GM12878 (cell line): ENCODE results near the gene LIX1L. TPM values are rescaled to one million over a fixed set of nuclear protein-coding genes. Genes with fewer than 3 reads are reported as not detected.

ENCODE experiments used
- ATF2 ChIP-seq: IDR thresholded peaks from 2 replicates; pipeline ENCODE4 v1.6.1; 2012; ENCODE audit warnings: low read length, inconsistent platforms
- BMI1 ChIP-seq: fragments of 450-650 bp; IDR thresholded peaks from 2 replicates; pipeline ENCODE4 v1.6.1; 2016; ENCODE audit warnings: mild to moderate bottlenecking, moderate library complexity, borderline replicate concordance
- CBFB ChIP-seq: IDR thresholded peaks from 2 replicates; pipeline ENCODE4 v1.6.1; 2016; ENCODE audit warnings: antibody characterized with exemption, low read depth
- CBX5 ChIP-seq: sonication (generic); IDR thresholded peaks from 2 replicates; pipeline ENCODE4 v1.6.1; 2016; ENCODE audit warnings: low read depth, moderate library complexity, mild to moderate bottlenecking, inconsistent platforms
- CHD4 ChIP-seq: fragments of 200-600 bp; sonication (generic); IDR thresholded peaks from 2 replicates; pipeline ENCODE4 v1.6.1; 2016; ENCODE audit warnings: mild to moderate bottlenecking
- E2F4 ChIP-seq: IDR thresholded peaks from 2 replicates; pipeline ENCODE4 v1.6.1; 2012; ENCODE audit warnings: low read depth, low read length, improper control_type of control experiment
- ETV6 ChIP-seq, 2 experiments: fragments of 450-650 bp in 1 of 2; IDR thresholded peaks in 1 of 2; conservative IDR thresholded peaks in 1 of 2; 2 replicates each; pipeline ENCODE4 v1.6.1; 2014; ENCODE audit warnings: antibody characterized with exemption in 1 of 2, borderline replicate concordance in 1 of 2, low read depth in 1 of 2, mild to moderate bottlenecking in 1 of 2, moderate library complexity in 1 of 2
- FOS ChIP-seq: IDR thresholded peaks from 3 replicates; pipeline ENCODE4 v1.6.1; 2011; ENCODE audit warnings: borderline replicate concordance; ENCODE audit not compliant: insufficient read length; ENCODE audit errors: extremely low read depth
- IKZF2 ChIP-seq, 2 experiments: fragments of 450-650 bp; IDR thresholded peaks; 2 replicates each; pipeline ENCODE4 v1.6.1; 2017; ENCODE audit warnings: mild to moderate bottlenecking in 2 of 2, moderate library complexity in 2 of 2
- IRF4 ChIP-seq: IDR thresholded peaks from 2 replicates; pipeline ENCODE4 v1.6.1; 2011; ENCODE audit warnings: low read depth, low read length
- JUNB ChIP-seq: IDR thresholded peaks from 2 replicates; pipeline ENCODE4 v1.6.1; 2016; ENCODE audit warnings: antibody characterized with exemption, mild to moderate bottlenecking
- KDM1A ChIP-seq: fragments of 200-600 bp; sonication (generic); IDR thresholded peaks from 2 replicates; pipeline ENCODE4 v1.6.1; 2016; ENCODE audit warnings: borderline replicate concordance
- KLF5 ChIP-seq: fragments of 450-650 bp; IDR thresholded peaks from 2 replicates; pipeline ENCODE4 v1.6.1; 2014; ENCODE audit warnings: mild to moderate bottlenecking; ENCODE audit not compliant: partially characterized antibody
- MAX ChIP-seq: IDR thresholded peaks from 2 replicates; pipeline ENCODE4 v1.6.1; 2012; ENCODE audit warnings: low read depth, low read length, improper control_type of control experiment
- MLLT1 ChIP-seq: fragments of 450-650 bp; IDR thresholded peaks from 2 replicates; pipeline ENCODE4 v1.6.1; 2016; ENCODE audit warnings: mild to moderate bottlenecking
- NFIC ChIP-seq: IDR thresholded peaks from 2 replicates; pipeline ENCODE4 v1.6.1; 2012; ENCODE audit warnings: low read depth, mild to moderate bottlenecking, inconsistent platforms, low read length, moderate library complexity
- PML ChIP-seq: IDR thresholded peaks from 2 replicates; pipeline ENCODE4 v1.6.1; 2012; ENCODE audit warnings: low read length, inconsistent platforms
- RAD21 ChIP-seq: IDR thresholded peaks from 2 replicates; pipeline ENCODE4 v1.6.1; 2011; ENCODE audit warnings: mild to moderate bottlenecking, low read depth, low read length, moderate library complexity; ENCODE audit not compliant: insufficient read depth
- STAT1 ChIP-seq: fragments of 450-650 bp; conservative IDR thresholded peaks from 2 replicates; pipeline ENCODE4 v1.6.1; 2014; ENCODE audit warnings: antibody characterized with exemption, mild to moderate bottlenecking
- SUZ12 ChIP-seq: fragments of 200-600 bp; sonication (generic); IDR thresholded peaks from one replicate; pipeline ENCODE4 v1.6.1; 2018; ENCODE audit warnings: antibody characterized with exemption, mild to moderate bottlenecking; ENCODE audit not compliant: unreplicated experiment
- TARDBP ChIP-seq: IDR thresholded peaks from 2 replicates; pipeline ENCODE4 v1.6.1; 2016; ENCODE audit warnings: borderline replicate concordance
- TBL1XR1 ChIP-seq: IDR thresholded peaks from 2 replicates; pipeline ENCODE4 v1.6.1; 2012; ENCODE audit warnings: low read depth, low read length, improper control_type of control experiment
- TCF12 ChIP-seq: IDR thresholded peaks from 2 replicates; pipeline ENCODE4 v1.6.1; 2011; ENCODE audit warnings: low read depth, mild to moderate bottlenecking, low read length
- TCF3 ChIP-seq: IDR thresholded peaks from 2 replicates; pipeline ENCODE4 v1.6.1; 2012; ENCODE audit warnings: low read depth, mild to moderate bottlenecking, low read length, borderline replicate concordance; ENCODE audit not compliant: insufficient read depth
- WRNIP1 ChIP-seq: IDR thresholded peaks from 2 replicates; pipeline ENCODE4 v1.6.1; 2011; ENCODE audit warnings: low read depth, low read length, improper control_type of control experiment, borderline replicate concordance
- YY1 ChIP-seq: IDR thresholded peaks from 2 replicates; pipeline ENCODE4 v1.6.1; 2011; ENCODE audit warnings: low read depth, mild to moderate bottlenecking, low read length
- polyA plus RNA-seq, 11 experiments: library from polyadenylated mRNA; depleted of rRNA in 4 of 11; unstranded in 6 of 11; stranded (reverse) in 5 of 11; fragments of >200 nt; fragmentation: Nextera tagmentation in 4 of 11; fragmentation: Illumina TruSeq in 1 of 11; extraction: Ambion mirVana in 4 of 11; extraction: Trizol in 1 of 11; gene quantifications; 1 replicate in 1 of 11; 2 replicates in 10 of 11; pipeline versions ENCODE4 v1.2.1 to v1.2.3, GENCODE V29; 2011 to 2016; ENCODE audit warnings: inconsistent platforms in 2 of 11, missing spikeins in 2 of 11, low read depth in 1 of 11
- total RNA-seq, 4 experiments: library from RNA; depleted of rRNA in 3 of 4; stranded (reverse); fragments of >200 nt in 3 of 4; fragmentation: Illumina TruSeq in 1 of 4; extraction: Trizol in 1 of 4; gene quantifications; 2 replicates each; pipeline versions ENCODE4 v1.2.1 to v1.2.3, GENCODE V29; 2013 to 2021

Gene LIX1L
- total and polyA plus RNA-seq, 10 of the 15 experiments (the other 5 are each of a cell fraction or from before 2014, with no cell fraction given): 5.5 to 48.2 (median 15.3) TPM

- TF ChIP-seq STAT1 (no peak), MAX (peak; percentile 42), WRNIP1 (no peak), KDM1A (no peak), PML (peak; percentile 66; the same call in 1 of the 2 replicates), NFIC (no peak), FOS (no peak), IKZF2 (IDR thresholded peaks at IDR 0.05) (peak in 1 of 2 experiments; percentile 6; a peak in 1 of 4 replicates), CBFB (peak; percentile 82; the same call in 1 of the 2 replicates), E2F4 (no peak), SUZ12 (no peak), JUNB (no peak), IRF4 (0 out of 2 replicates have a peak, but pooled peaks have one; percentile 33), ATF2 (no peak), TBL1XR1 (0 out of 2 replicates have a peak, but pooled peaks have one; percentile 16), BMI1 (no peak), ETV6 (conservative IDR thresholded peaks at IDR 0.05 in 1 of 2, IDR thresholded peaks at IDR 0.05 in 1 of 2; ENCODE audit: borderline replicate concordance in 1 of 2, low read depth in 1 of 2) (no peak), CBX5 (no peak), RAD21 (no peak), TARDBP (no peak), MLLT1 (no peak), TCF3 (0 out of 2 replicates have a peak, but pooled peaks have one; percentile 37), TCF12 (no peak; the same call in 1 of the 2 replicates), YY1 (peak; percentile 95), KLF5 (no peak), CHD4 (no peak)
Measured at GRCh38 chr1:145918144-145918991, 39.4 kb downstream of the LIX1L start, which contains the start of gene PEX11B (continued).
